ENCODE measurements around the gene ACAA1.
"Not testable (repeated sequence)": the region's sequence is repeated elsewhere in the genome, so short reads cannot be mapped to it uniquely, and the experiment has no call there.

The ACAA1 gene

GRCh38 chr3:38135621-38136277 is 1.2 kb downstream of the ACAA1 start:
- DNase-seq (ENCODE audit: low spot score) = not testable (repeated sequence)

- not testable (repeated sequence) for DNase-seq (ENCODE audit: low spot score)
Measured at GRCh38 chr3:38134517-38135143, 2.3 kb downstream of the ACAA1 start.

DNA sequence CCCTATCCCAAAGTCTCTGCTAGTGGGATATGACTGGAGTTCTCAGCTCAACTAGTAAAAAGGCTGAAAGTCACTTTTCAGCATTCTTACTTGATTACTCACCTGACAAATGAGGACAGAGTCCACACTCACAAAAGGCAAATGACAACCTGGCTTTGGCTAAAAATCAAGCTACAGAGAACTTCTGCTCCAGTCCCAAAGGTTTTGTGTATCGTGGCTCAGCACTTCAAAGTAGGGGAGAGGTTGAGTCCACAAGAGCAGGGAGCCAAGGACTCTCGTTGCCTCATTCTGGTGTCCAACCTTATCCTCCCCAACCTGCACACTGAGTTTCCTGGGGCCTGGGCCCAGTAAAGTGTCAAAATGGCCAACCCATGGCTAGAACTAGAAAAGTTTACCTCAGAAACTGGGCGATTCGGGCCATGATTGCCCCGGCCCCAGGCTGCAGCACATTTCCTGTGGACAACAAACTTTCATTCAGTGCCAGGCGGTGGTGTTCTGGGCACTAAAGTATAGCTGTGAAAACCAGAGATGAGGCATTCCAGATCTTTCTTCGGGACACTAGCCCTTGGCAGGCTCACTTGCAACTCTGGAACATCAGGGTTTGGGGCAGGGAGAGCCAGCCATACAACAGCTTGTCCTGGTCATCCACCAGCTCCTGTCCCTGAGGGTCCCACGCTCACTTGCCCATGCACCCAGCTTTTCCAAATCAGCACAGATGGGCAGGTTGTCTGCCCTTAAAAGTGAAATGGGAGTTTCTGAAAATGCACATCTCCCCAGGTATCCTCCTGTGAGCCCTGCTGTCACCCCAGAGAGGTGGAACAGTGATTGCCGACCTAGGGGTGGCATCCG is 3.1 kb downstream of the ACAA1 start:
- no peak for DNase-seq (ENCODE audit: low spot score)

GRCh38 chr3:38133209-38133556 is 3.7 kb downstream of the ACAA1 start:
- DNase-seq (ENCODE audit: low spot score) = no peak

- no peak for DNase-seq (ENCODE audit: low spot score)
Measured at GRCh38 chr3:38131621-38132369, 5.1 kb downstream of the ACAA1 start.

- DNase-seq (ENCODE audit: low spot score) = no peak
Measured at GRCh38 chr3:38130631-38131065, 6.3 kb downstream of the ACAA1 start.

DNA sequence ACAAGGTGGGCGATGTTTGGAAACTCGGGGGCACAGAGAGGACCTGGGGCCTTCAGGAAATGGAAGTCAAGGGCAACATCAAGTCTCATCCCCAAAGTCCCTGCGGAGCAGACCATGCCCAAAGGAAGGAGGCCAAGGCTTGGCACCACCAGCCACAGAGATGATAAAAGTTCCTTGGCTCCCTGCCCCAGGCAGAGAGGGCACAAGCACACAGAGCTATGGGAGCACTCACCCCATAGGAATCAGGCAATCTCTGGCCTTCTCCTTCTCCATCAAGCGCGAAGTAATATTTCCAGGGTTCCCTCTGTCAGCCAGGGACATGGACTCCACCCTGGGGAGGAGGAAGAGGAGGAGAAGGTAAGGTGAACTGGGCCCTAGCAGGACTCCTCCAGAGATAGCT is 7.9 kb downstream of the ACAA1 start:
- DNase-seq (ENCODE audit: low spot score) = no peak

- no peak for DNase-seq (ENCODE audit: low spot score)
Measured at GRCh38 chr3:38128303-38128655, 8.6 kb downstream of the ACAA1 start.

GRCh38 chr3:38127611-38128302 is 9.2 kb downstream of the ACAA1 start:
- DNase-seq (ENCODE audit: low spot score) = no peak

- no peak for DNase-seq (ENCODE audit: low spot score)
Measured at GRCh38 chr3:38126121-38126892, 10.6 kb downstream of the ACAA1 start.

GRCh38 chr3:38125305-38126120 is 11.4 kb downstream of the ACAA1 start:
- no peak for DNase-seq (ENCODE audit: low spot score)

DNA sequence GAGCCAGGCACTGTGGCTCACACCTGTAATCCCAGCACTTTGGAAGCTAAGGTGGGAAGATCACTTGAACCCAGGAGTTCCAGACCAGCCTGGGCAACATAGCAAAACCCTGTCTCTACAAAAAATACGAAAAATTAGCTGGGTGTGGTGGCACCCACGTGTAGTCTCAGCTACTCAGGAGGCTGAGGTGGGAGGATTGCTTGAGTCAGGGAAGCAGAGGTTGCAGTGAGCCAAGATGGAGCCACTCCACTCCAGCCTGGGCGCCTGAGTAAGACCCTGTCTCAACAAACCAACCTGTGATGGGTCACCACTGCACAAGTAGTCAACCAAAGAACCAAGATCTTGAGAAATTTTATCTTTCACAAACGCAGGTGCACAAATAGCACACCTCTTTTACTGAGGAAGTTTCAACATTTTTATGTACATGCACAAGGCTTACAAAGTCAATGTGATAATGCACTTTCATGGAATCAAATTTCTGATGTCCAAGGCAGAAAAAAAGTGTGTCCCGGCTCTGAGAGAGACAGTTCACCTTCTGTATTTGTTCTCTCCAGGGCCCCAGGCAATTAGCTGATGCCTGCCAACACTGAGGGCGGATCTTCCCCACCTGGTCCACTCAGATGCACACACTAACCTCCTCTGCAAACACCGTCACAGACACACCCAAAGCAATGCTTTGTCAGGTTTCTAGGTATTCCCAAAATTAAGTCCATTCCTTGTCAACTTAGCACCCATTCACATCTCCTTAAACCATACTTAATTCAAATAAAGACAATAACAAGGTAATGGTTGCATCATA is 12.4 kb downstream of the ACAA1 start:
- no peak for DNase-seq (ENCODE audit: low spot score)

GRCh38 chr3:38122712-38123290 is 14.1 kb downstream of the ACAA1 start:
- DNase-seq (ENCODE audit: low spot score) = no peak

DNA sequence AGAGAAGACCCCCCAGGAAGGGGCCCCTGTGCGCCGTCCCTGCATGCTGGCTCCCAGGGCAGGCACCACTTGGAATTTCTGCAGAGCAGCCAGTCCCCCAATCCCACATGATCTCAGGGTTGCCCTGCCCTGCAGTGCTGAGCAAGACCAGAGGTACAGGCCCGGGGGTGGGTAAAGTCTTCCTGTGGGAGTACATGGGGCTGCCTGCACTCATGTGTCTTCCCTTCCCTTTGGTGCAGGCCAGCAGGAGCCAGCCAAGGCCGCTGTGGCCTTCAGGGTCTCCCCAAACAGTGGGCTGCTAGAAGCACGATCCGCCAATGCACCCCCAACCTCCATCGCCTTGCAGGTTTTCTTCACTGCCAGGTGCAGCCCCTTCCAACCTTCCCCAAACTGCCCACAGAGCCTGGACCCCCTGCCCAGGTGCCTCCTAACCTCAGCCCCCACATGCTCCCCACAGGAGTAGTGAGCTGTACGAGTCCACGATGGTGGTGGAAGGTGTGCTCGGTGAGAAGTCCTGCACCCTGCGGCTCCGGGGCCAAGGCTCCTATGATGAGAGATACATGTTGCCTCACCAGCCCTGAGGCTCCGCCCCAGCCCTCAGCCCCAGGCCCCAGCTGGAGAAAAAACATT is 15.0 kb downstream of the ACAA1 start:
- no peak for DNase-seq (ENCODE audit: low spot score)

DNA sequence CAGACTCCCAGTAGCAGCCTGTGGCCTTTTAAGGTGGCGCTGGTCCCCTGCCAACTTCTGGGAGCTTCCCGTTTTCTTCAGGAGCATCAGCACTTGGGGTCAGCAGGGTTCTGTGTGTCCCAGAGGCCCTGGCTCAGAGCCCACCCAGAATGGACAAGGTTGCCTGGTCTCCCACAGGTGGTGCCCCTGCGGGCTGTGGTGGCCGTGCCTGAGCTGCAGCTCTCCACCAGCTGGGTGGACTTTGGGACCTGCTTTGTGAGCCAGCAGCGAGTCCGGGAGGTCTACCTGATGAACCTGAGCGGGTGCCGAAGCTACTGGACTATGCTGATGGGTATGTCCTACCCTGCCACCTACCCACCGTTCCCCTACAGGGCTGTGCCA is 15.5 kb downstream of the ACAA1 start:
- no peak for DNase-seq (ENCODE audit: low spot score)

GRCh38 chr3:38120693-38121450 is 16.1 kb downstream of the ACAA1 start:
- no peak for DNase-seq (ENCODE audit: low spot score)

GRCh38 chr3:38119821-38120692 is 16.9 kb downstream of the ACAA1 start:
- DNase-seq (ENCODE audit: low spot score) = no peak

All from pons (tissue), 1 donor.